Sciatic nerve (tissue), 2 donors: ENCODE measurements around the gene LARGE1. TPM values are rescaled to one million over a fixed set of nuclear protein-coding genes. Genes with fewer than 3 reads are reported as not detected.

Experiments
- ATAC-seq: fragments of 200-7000 bp; cut with Tn5 transposase; one replicate; pipeline ENCODE4 v1.9.1; 2020; ENCODE audit warnings: mild to moderate bottlenecking, moderate library complexity
- DNase-seq: peaks from one replicate; pipeline ENCODE4 v3.0.0-alpha.2; 2020; ENCODE audit warnings: low spot score
- intact Hi-C: fragments of 100-400 bp; cut with DNase I; formaldehyde crosslinking; loops from one replicate; pipeline ENCODE4 v1.14.2; 2022
- microRNA-seq: library from miRNA; unstranded; fragments of <30 nt; microRNA quantifications from one replicate; pipeline ENCODE4 v1.2.0, GENCODE V29; 2020
- total RNA-seq: library from RNA; stranded (reverse); fragmentation: NEBNext Ultra II Directional; extraction: Animal tissue kit (Norgen Biotek cat#: 25700); gene quantifications from one replicate; pipeline ENCODE4 v1.2.1, GENCODE V29; 2021
- donor health status: DM: no; HTN: no; CAD: no.
- donor health status: DM: no; HTN: no; CAD: no.

LARGE1 gene
- total RNA-seq, 1 donor from 2014 or later = 39.4 TPM

DNA sequence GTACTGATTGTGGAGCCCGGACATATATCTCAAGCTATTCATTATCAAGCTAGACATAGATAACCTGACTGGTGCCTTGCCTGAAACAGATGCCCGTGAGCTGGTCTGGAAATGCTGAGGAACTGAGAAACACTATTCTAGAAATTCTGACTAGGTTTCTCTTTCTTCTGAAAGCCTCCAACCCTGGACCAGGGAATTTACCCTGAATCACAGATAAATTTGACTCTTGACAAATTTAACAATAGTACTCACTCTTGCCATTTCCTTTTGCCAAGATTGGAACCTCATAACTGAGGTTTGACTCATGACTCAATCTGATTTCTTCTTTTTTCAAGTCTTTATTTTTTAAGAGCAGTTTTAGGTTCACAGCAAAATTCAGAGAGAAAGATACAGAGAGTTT, 672.5 kb downstream of the LARGE1 start:
- DNase-seq = no peak

GRCh38 chr22:33242078-33242477, 678.2 kb downstream of the LARGE1 start:
- intact Hi-C loops = no loop called here
- no peak for DNase-seq
- no peak for ATAC-seq

More for the DNA sequence above, 672.5 kb downstream of the LARGE1 start:
- no peak for ATAC-seq
- intact Hi-C loops = no loop called here

GRCh38 chr22:33240888-33241475, 679.3 kb downstream of the LARGE1 start:
- intact Hi-C loops = no loop called here
- ATAC-seq (no peak), DNase-seq (no peak)

DNA sequence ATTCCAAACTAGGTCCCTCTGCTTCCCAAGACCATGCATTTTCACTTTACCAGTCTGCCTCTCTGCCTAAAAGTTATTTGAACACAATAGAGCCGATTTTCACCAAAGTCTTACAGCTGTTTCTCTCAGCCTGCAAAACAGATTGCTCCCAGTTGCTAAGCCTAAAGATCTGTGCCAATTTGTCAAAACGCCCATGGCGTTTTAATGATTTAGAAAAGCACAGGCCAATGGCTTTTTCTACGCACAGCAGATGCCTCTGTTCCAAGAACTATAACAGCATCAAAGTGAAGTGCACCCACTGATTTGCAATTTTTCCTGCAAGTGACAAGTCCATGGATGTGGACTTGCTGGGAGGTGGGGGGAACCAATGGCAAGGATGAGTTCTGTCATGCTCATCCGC, 688.2 kb downstream of the LARGE1 start:
- no peak for DNase-seq
- ATAC-seq = no peak
- intact Hi-C loops = no loop called here

- intact Hi-C loops = no loop called here
- ATAC-seq (no peak), DNase-seq (no peak)
Observed at GRCh38 chr22:33227791-33228190, 692.5 kb downstream of the LARGE1 start.

- no peak for ATAC-seq
- no peak for DNase-seq
- intact Hi-C loops = no loop called here
Observed at GRCh38 chr22:33224841-33225240, 695.4 kb downstream of the LARGE1 start.

Small RNAs within 50 kb of the gene (microRNA-seq; reads per million reads assigned to microRNA genes)
- gene MIR4764 = not detected
